GM18499 (cell line): ENCODE measurements around the gene RIPOR1.

Source experiments
- ATAC-seq: cut with Tn5 transposase; IDR thresholded peaks from one replicate; pipeline ENCODE4 v1.9.1; 2021; ENCODE audit warnings: moderate number of reproducible peaks; ENCODE audit not compliant: insufficient read depth, unreplicated experiment

RIPOR1 gene

GRCh38 chr16:67549936-67550335, 21.3 kb downstream of the RIPOR1 start:
- no peak for ATAC-seq

DNA sequence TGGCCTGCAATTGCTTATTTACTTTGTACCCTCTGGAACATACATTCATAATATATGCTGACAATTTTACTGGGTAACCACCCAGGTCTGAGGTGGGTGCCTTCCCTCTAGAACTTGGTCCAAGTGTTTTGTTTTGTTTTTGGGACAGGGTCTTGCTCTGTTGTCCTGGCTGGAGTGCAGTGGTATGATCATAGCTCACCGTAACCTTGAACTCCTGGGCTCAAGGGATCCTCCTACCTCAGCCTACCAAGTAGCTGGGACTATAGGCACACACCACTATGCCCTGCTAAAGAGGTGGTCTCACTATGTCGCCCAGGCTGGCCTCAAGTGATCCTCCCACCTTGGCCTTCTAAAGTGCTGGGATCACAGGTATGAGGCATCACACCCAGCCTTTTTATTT, 22.5 kb downstream of the RIPOR1 start:
- ATAC-seq, result no peak

- no peak for ATAC-seq
These were observed 23.3 kb downstream of the RIPOR1 start for GRCh38 chr16:67551972-67552371.

- ATAC-seq, result no peak
These were observed 23.8 kb downstream of the RIPOR1 start for GRCh38 chr16:67552476-67552875.

DNA sequence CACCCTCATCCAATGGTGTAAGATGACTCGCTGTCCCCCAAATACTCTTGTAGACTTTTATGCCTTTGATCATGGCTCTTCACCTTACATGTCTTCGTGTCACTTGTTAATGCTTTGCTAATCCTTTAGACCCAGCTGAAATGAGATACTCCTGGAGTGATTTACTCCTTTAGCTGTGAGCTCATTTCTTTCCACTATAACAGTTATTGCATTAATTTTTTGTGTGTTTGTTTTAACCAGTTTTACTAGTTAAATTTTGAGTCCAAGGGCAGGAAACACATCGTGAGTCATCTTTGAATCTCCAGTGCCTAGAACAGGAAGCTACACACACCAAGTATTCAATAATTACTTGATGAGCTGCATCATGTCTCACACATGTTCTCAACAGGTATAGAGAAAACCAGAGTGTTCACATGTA, 27.2 kb downstream of the RIPOR1 start:
- ATAC-seq, result no peak

DNA sequence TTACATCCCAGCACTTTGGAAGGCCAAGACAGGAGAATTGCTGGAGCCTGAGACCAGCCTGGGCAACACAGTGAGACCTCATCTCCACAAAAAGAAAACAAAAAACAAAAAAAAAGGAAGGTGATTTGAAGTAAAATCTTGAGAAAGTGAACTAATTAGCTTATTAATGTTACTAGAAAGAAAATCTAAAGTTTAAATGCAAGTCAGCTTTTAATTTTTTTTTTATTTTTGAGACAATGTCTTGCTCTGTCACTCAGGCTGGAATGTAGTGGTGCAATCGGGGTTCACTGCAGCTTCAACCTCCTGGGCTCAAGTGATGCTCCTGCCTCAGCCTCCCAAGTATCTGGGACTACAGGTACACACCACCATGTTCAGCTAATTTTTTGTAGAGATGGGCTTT, 30.2 kb downstream of the RIPOR1 start:
- ATAC-seq, result no peak

GRCh38 chr16:67560827-67561342, 32.3 kb downstream of the RIPOR1 start:
- ATAC-seq, result no peak

GRCh38 chr16:67561501-67561823, 32.8 kb downstream of the RIPOR1 start:
- ATAC-seq, result no peak

DNA sequence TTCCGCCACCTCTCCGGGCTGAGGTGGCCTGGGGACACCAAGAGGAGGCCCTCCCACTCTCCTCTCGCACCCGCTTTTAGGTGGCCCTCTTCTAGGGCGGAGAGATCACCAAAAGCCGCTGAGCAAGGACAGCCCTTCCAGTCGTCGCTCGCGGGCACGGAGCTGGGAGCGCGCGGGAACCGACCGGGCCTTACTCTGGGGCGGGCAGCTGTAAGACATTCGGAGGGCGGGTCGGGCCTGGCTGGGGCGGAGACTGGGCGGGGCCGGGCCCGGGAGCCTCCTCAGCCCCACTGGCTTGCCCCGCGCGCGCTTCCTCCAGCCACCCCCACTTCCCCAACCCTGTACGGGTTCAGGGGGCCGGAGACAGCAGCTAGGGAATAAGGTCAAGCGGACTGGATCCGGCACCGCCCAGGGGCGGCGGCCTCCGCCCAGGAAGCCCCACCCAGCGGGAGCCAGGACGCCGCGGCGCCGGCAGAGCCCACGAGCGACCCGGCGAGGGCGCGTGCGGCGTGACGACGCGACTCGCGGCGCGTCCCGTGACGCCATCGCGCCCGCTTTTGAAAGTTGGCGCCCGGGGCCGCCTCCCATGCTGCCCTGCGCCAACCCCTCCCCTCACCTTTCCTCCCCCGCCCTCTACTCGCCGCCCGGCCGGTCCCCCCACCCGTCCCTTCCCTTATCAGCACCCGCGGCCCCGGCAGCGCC, 33.3 kb downstream of the RIPOR1 start:
- ATAC-seq, result peak; percentile 61

GRCh38 chr16:67562526-67562917, 33.9 kb downstream of the RIPOR1 start, which contains the start of gene CTCF:
Gene CTCF, plus strand, starts transcription at chr16:67562526. Its CDS starts 48,307 bp downstream, at chr16:67610833.
- ATAC-seq, result no peak

DNA sequence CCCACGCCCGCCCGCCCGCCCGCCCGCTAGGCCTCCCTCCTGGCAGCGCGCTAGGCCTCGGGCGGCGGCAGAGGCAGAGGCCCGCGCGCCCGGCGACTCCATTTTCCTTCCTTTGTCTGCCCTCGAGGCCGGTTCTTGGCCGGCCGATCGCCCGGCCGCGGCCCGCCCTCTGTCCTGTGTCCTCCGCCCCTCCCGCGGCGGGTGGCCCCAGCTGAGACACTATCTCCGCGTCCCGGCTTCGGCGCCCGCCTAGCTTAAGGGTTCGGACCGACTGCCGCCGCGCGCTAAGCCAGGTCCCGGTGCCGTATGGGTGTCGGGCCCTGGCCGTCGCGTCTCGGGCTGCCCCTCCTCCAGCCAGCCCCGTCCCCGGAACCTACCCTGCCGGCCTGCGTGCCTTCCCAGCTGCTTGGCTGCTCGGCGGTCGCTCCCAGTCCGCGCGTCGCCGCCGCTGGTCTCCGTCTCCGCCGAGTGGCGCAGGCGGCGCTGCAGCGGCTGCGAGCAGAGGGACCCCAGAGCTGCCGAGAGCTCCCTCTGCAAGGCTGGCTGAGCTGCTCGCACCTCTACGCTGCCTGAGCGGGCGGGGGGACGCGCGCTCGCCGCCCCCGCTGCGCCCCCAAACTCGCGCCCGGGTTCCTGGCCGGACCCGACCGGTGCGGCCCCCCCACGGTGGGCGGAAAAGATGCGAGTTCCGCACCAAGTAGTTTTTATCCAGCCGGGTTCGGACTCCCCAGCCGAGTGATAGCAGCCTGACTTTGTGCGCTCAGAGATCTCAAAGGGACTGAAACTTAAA, 34.5 kb downstream of the RIPOR1 start:
- no peak for ATAC-seq

- no peak for ATAC-seq
These were observed 35.3 kb downstream of the RIPOR1 start for GRCh38 chr16:67563708-67564468.

DNA sequence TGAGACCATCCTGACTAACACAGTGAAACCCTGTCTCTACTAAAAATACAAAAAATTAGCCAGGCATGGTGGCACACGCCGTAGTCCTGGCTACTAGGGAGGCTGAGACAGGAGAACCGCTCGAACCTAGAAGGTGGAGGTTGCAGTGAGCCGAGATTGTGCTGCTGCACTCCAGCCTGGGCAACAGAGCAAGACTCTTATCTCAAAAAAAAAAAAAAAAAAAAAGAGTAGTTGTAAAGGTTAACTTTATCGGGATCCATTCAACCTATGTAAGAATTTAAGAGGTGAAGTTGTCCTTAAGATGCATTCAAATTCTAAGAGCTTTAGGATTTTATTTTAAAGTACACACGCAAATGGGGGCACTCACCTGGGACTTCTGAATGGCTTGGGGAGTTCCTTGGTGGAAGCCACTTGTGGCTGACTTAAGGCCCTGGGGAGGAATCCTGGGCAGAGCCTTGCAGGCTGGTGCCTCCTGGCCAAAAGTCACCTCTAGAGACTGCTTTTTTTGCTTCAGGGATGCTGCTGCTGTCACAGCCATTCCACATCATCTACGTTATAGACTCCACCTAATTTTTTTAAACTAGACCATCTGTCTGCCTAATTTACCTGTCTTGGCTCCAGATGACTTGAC, 37.0 kb downstream of the RIPOR1 start:
- ATAC-seq, result no peak

DNA sequence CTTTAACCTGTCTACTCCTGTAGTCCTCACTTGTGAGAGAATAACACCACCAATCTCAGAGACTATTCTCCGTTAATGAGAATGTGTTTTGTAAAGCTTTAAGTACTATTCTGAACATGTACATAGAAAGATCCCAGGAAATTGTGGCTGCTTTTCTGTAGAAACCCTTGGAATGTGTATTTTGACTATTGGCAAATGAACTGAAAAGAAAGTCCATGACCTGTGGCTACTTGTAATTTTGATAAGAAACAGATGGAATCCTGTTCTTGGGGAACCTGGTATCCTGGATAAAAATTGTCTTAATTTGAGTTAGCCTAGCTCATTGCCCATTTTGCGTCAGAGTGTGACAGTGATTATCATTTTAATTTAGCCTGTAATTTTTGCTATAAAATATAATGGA, 42.8 kb downstream of the RIPOR1 start:
- no peak for ATAC-seq

- no peak for ATAC-seq
These were observed 43.4 kb downstream of the RIPOR1 start for GRCh38 chr16:67571981-67572431.

- ATAC-seq, result no peak
These were observed 51.1 kb downstream of the RIPOR1 start for GRCh38 chr16:67579686-67580085.

DNA sequence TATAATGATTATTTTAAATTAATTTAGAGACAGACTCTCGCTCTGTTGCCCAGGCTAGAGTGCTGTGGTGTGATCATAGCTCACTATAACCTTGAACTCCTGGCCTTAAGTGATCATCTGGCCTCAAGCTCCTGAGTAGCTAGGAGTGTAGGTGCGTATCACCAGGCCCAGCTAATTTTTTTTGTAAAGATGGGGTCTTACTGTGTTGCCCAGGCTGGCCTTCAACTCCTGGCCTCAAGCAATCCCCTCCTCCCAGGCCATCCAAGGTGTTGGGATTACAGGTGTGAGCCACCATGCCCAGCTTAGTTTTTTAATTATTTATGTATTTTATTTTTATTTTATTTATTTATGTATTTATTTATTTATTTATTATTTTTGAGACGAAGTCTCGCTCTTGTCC, 51.6 kb downstream of the RIPOR1 start:
- no peak for ATAC-seq

- ATAC-seq, result no peak
These were observed 64.7 kb downstream of the RIPOR1 start for GRCh38 chr16:67593288-67593687.

GRCh38 chr16:67593701-67594100, 65.1 kb downstream of the RIPOR1 start:
- ATAC-seq, result no peak

DNA sequence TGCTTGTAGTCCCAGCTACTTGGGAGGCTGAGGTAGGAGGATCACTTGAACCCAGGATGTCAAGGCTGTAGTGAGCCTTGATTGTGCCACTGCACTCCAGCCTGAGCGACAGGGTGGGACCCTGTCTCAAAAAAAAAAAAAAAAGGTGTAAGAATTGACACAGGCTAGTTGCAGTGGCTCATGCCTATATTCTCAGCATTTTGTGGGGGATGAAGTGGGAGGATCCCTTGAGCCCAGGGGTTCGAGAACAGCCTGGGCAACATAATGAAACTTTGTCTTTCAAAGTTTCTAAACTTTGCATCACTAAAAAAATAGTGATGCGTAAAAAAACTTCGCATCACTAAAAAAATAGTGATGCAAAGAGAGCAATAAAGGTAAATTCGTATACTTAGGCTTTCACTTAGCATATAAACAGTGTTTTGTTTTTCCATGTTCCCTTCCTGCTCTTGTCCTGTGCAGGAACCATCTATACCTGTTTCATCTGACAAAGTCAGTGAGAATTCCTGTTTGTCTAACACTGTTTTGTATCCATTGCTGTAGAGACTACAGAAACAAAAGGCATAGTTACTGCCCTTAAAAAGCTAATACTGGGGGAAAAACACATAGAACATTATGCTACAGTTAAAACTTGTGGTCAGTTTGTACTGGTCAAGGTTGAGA, 65.8 kb downstream of the RIPOR1 start:
- no peak for ATAC-seq
